Measurements from ENCODE around the gene FGF22.

GRCh38 chr19:623175-623916, 16.3 kb upstream of the FGF22 start:
- no peak for TF ChIP-seq CTCF (IDR thresholded peaks at IDR 0.05; ENCODE audit: low read depth, low read length)
- no peak for TF ChIP-seq POLR2A (IDR thresholded peaks at IDR 0.05; ENCODE audit: extremely low read depth, insufficient read length)

Data from NB4 (cell line).